Mesothelial cell of epicardium (in vitro differentiated cells): ENCODE measurements around the gene PFKL. TPM values are rescaled to one million over a fixed set of nuclear protein-coding genes. Genes with fewer than 3 reads are reported as not detected.

Experiments used
- DNase-seq, 2 experiments: peaks; one replicate each; pipeline ENCODE4 v3.0.0; 2021; ENCODE audit warnings: low spot score in 2 of 2; ENCODE audit not compliant: unreplicated experiment in 2 of 2
- H3K27ac Mint-ChIP-seq: 2 replicates; pipeline ENCODE4 v1.8.0; 2021; ENCODE audit warnings: mixed read lengths
- H3K27me3 Mint-ChIP-seq: 2 replicates; pipeline ENCODE4 v1.8.0; 2021; ENCODE audit warnings: low read depth, mixed read lengths
- H3K36me3 Mint-ChIP-seq: 2 replicates; pipeline ENCODE4 v1.8.0; 2021; ENCODE audit warnings: mixed read lengths
- H3K4me1 Mint-ChIP-seq: 2 replicates; pipeline ENCODE4 v1.8.0; 2021; ENCODE audit warnings: mixed read lengths
- H3K4me3 Mint-ChIP-seq: 2 replicates; pipeline ENCODE4 v1.8.0; 2021; ENCODE audit warnings: mild to moderate bottlenecking, moderate library complexity, mixed read lengths
- H3K9me3 Mint-ChIP-seq: 2 replicates; pipeline ENCODE4 v1.8.0; 2021; ENCODE audit warnings: mixed read lengths
- total RNA-seq: library from RNA; stranded (reverse); gene quantifications from 3 replicates; pipeline ENCODE4 v1.2.1, GENCODE V29; 2021
- TF ChIP-seq, protein P1 (sequence below): fragments of 200-600 bp; sonication (generic); IDR thresholded peaks from one replicate; pipeline ENCODE4 v1.5.0; 2021; ENCODE audit warnings: antibody characterized with exemption; ENCODE audit not compliant: unreplicated experiment

The PFKL gene
- total RNA-seq, 1 donor from 2014 or later, result 155 TPM

DNA sequence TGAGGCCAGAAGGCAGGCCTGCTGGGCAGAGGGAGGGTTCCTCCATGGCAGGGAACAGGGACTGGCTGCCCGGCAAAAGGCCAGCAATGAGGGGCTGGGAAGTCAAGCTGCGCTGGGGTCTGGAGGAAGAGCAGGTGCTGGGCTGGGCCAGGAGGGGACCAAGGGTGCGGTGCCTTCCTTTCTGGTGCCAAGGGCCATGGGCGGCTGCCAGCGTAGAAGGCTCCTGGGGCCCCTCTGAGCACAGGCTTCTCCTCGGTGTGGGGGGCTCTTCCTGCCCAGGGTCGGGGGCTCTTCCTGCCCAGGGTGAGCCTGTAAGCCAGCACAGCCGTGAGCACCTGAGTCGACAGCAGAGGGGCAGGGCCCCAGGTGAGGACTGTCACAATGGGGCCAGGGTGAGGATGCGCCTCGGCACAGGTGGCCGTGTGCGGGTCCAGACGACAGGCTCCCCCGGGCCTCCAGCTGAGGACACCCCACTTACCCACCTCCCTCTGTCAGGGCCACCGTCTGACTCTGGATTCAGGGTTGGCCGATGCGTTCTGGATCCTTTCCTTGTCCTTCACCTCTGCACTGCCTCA, 27.5 kb upstream of the PFKL start:
- no peak for DNase-seq
- H3K27me3 Mint-ChIP-seq, result peaks cover 8% of the 10 kb centered on the region
- TF ChIP-seq, protein P1, sequence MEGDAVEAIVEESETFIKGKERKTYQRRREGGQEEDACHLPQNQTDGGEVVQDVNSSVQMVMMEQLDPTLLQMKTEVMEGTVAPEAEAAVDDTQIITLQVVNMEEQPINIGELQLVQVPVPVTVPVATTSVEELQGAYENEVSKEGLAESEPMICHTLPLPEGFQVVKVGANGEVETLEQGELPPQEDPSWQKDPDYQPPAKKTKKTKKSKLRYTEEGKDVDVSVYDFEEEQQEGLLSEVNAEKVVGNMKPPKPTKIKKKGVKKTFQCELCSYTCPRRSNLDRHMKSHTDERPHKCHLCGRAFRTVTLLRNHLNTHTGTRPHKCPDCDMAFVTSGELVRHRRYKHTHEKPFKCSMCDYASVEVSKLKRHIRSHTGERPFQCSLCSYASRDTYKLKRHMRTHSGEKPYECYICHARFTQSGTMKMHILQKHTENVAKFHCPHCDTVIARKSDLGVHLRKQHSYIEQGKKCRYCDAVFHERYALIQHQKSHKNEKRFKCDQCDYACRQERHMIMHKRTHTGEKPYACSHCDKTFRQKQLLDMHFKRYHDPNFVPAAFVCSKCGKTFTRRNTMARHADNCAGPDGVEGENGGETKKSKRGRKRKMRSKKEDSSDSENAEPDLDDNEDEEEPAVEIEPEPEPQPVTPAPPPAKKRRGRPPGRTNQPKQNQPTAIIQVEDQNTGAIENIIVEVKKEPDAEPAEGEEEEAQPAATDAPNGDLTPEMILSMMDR, result no peak
- no peak overlapping the region for H3K27ac Mint-ChIP-seq
- no peak overlapping the region for H3K4me3 Mint-ChIP-seq
- H3K9me3 Mint-ChIP-seq, result peaks cover 5% of the 10 kb centered on the region
- H3K4me1 Mint-ChIP-seq, result no peaks in the 10 kb centered on the region
- H3K36me3 Mint-ChIP-seq, result no peaks in the 10 kb centered on the region

DNA sequence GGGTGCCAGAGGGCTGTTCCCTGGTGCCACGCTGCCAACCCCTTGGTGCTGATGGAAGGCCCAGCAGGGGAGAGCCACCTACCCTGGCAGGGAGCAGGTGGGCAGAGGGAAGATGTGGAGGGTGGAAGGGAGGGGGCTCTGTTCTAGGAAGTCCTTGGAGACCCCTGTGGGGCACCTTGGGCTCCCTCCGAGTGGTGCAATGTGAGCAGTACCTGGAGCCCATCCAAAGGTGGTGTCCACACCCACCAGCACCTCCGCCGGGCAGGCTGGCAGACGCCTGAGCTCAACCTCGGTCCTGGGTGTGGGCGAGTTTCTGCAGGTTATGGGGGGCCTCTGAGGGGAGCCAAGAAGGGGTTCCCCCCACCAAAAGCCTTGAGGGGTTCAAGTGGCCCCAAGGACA, 26.8 kb upstream of the PFKL start:
- no peak overlapping the region for H3K27ac Mint-ChIP-seq

GRCh38 chr21:44275041-44275440, 24.8 kb upstream of the PFKL start:
- Mint-ChIP-seq H3K36me3 (no peaks in the 10 kb centered on the region), H3K4me3 (no peak overlapping the region), H3K27ac (no peak overlapping the region), H3K9me3 (peaks cover 5% of the 10 kb centered on the region), H3K27me3 (peaks cover 10% of the 10 kb centered on the region), H3K4me1 (no peaks in the 10 kb centered on the region)
- TF ChIP-seq, protein P1, result no peak
- no peak for DNase-seq

More for the DNA sequence above, 26.8 kb upstream of the PFKL start:
- H3K4me1 Mint-ChIP-seq, result no peaks in the 10 kb centered on the region
- no peak for DNase-seq
- no peak overlapping the region for H3K4me3 Mint-ChIP-seq
- H3K9me3 Mint-ChIP-seq, result peaks cover 5% of the 10 kb centered on the region
- no peaks in the 10 kb centered on the region for H3K36me3 Mint-ChIP-seq
- TF ChIP-seq, protein P1, result no peak
- H3K27me3 Mint-ChIP-seq, result peaks cover 8% of the 10 kb centered on the region

GRCh38 chr21:44279354-44280260, 20.2 kb upstream of the PFKL start:
- Mint-ChIP-seq H3K9me3 (peaks cover 5% of the 10 kb centered on the region), H3K4me1 (peaks cover 15% of the 10 kb centered on the region), H3K4me3 (no peak overlapping the region), H3K27me3 (peaks cover 8% of the 10 kb centered on the region), H3K36me3 (no peaks in the 10 kb centered on the region), H3K27ac (no peak overlapping the region)
- DNase-seq, result no peak
- TF ChIP-seq, protein P1, result no peak

GRCh38 chr21:44281801-44282200, 18.1 kb upstream of the PFKL start:
- H3K27me3 Mint-ChIP-seq, result peaks cover 11% of the 10 kb centered on the region
- no peak for DNase-seq
- no peaks in the 10 kb centered on the region for H3K36me3 Mint-ChIP-seq
- no peak overlapping the region for H3K27ac Mint-ChIP-seq
- peaks cover 15% of the 10 kb centered on the region for H3K4me1 Mint-ChIP-seq
- TF ChIP-seq, protein P1, result no peak
- H3K9me3 Mint-ChIP-seq, result no peaks in the 10 kb centered on the region
- H3K4me3 Mint-ChIP-seq, result no peak overlapping the region
